ENCODE measurements around the gene ZSWIM5.

DNA sequence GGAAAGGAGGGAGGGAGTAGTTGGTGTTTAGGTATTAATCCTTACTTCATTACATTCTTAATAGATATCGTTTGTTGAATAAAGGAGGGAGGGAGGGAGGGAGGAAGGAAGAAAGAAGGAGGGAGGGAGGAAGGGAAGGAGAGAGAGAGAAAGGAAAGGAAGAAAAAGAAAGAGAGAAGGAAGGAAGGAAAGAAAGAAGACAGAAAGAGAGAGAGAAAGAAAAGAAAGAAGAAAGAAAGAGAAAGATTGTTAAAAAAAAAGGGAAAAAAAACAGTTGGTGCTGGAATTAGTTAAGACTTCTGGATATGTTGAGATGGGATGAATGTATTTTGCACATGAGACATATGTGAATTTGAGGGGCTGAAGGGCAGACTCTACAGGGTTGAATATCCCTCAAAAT is 44.1 kb upstream of the ZSWIM5 start:
- TF ChIP-seq CREB1 (CRISPR knock-in tag; IDR thresholded peaks at IDR 0.05) (no peak), TEAD1 (CRISPR knock-in tag; IDR thresholded peaks at IDR 0.05) (no peak), CBFB (CRISPR knock-in tag; IDR thresholded peaks at IDR 0.05; ENCODE audit: low read depth) (no peak), JAZF1 (CRISPR knock-in tag; IDR thresholded peaks at IDR 0.05) (no peak)
- TF ChIP-seq, protein P1, sequence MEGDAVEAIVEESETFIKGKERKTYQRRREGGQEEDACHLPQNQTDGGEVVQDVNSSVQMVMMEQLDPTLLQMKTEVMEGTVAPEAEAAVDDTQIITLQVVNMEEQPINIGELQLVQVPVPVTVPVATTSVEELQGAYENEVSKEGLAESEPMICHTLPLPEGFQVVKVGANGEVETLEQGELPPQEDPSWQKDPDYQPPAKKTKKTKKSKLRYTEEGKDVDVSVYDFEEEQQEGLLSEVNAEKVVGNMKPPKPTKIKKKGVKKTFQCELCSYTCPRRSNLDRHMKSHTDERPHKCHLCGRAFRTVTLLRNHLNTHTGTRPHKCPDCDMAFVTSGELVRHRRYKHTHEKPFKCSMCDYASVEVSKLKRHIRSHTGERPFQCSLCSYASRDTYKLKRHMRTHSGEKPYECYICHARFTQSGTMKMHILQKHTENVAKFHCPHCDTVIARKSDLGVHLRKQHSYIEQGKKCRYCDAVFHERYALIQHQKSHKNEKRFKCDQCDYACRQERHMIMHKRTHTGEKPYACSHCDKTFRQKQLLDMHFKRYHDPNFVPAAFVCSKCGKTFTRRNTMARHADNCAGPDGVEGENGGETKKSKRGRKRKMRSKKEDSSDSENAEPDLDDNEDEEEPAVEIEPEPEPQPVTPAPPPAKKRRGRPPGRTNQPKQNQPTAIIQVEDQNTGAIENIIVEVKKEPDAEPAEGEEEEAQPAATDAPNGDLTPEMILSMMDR (IDR thresholded peaks at IDR 0.05) = no peak
- TF ChIP-seq, protein P2, sequence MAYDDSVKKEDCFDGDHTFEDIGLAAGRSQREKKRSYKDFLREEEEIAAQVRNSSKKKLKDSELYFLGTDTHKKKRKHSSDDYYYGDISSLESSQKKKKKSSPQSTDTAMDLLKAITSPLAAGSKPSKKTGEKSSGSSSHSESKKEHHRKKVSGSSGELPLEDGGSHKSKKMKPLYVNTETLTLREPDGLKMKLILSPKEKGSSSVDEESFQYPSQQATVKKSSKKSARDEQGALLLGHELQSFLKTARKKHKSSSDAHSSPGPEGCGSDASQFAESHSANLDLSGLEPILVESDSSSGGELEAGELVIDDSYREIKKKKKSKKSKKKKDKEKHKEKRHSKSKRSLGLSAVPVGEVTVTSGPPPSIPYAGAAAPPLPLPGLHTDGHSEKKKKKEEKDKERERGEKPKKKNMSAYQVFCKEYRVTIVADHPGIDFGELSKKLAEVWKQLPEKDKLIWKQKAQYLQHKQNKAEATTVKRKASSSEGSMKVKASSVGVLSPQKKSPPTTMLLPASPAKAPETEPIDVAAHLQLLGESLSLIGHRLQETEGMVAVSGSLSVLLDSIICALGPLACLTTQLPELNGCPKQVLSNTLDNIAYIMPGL (CRISPR knock-in tag; IDR thresholded peaks at IDR 0.05) = no peak
- TF ChIP-seq, protein P3, sequence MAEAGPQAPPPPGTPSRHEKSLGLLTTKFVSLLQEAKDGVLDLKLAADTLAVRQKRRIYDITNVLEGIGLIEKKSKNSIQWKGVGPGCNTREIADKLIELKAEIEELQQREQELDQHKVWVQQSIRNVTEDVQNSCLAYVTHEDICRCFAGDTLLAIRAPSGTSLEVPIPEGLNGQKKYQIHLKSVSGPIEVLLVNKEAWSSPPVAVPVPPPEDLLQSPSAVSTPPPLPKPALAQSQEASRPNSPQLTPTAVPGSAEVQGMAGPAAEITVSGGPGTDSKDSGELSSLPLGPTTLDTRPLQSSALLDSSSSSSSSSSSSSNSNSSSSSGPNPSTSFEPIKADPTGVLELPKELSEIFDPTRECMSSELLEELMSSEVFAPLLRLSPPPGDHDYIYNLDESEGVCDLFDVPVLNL (CRISPR knock-in tag; IDR thresholded peaks at IDR 0.05; ENCODE audit: borderline replicate concordance, low read depth) = no peak
- TF ChIP-seq, protein P4, sequence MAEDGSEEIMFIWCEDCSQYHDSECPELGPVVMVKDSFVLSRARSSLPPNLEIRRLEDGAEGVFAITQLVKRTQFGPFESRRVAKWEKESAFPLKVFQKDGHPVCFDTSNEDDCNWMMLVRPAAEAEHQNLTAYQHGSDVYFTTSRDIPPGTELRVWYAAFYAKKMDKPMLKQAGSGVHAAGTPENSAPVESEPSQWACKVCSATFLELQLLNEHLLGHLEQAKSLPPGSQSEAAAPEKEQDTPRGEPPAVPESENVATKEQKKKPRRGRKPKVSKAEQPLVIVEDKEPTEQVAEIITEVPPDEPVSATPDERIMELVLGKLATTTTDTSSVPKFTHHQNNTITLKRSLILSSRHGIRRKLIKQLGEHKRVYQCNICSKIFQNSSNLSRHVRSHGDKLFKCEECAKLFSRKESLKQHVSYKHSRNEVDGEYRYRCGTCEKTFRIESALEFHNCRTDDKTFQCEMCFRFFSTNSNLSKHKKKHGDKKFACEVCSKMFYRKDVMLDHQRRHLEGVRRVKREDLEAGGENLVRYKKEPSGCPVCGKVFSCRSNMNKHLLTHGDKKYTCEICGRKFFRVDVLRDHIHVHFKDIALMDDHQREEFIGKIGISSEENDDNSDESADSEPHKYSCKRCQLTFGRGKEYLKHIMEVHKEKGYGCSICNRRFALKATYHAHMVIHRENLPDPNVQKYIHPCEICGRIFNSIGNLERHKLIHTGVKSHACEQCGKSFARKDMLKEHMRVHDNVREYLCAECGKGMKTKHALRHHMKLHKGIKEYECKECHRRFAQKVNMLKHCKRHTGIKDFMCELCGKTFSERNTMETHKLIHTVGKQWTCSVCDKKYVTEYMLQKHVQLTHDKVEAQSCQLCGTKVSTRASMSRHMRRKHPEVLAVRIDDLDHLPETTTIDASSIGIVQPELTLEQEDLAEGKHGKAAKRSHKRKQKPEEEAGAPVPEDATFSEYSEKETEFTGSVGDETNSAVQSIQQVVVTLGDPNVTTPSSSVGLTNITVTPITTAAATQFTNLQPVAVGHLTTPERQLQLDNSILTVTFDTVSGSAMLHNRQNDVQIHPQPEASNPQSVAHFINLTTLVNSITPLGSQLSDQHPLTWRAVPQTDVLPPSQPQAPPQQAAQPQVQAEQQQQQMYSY (CRISPR knock-in tag; IDR thresholded peaks at IDR 0.05) = no peak

Measured in WTC11 (cell line).